Activated T-cell treated with anti-CD3 and anti-CD28 coated beads for 48 hours (primary cell): Measurements from ENCODE around the gene CDRT15L2.
"Not testable (repeated sequence)": the region's sequence is repeated elsewhere in the genome, so short reads cannot be mapped to it uniquely, and the experiment has no call there.

ENCODE experiments used
- DNase-seq: peaks from one replicate; pipeline ENCODE4 v3.0.0-alpha.2; 2020; ENCODE audit warnings: low read depth

Gene CDRT15L2

DNA sequence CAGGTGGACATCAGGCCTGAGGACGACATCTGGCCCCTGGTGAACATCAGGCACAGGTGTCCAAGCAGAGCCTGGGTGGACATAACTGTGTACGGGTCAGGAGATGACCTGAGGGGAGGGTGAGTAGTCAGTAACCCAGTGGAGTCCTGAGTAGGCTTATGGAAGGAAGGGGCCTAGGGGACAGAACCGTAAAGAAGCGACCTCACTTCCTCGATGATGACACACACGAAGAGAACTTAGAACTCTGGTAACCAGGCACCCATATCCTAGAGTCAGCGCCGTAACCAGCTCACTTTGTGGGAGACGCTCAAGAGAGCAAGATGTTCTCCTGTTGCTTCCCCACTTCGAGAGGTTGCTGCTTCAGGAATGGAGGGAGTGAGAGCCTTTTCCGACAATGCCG, at the start of gene CDRT15L2:
CDRT15L2 (plus strand) TSS at position 301 of the 400 bp plus-strand sequence; CDS start at position 321, 20 bp downstream.
- not testable (repeated sequence) for DNase-seq

DNA sequence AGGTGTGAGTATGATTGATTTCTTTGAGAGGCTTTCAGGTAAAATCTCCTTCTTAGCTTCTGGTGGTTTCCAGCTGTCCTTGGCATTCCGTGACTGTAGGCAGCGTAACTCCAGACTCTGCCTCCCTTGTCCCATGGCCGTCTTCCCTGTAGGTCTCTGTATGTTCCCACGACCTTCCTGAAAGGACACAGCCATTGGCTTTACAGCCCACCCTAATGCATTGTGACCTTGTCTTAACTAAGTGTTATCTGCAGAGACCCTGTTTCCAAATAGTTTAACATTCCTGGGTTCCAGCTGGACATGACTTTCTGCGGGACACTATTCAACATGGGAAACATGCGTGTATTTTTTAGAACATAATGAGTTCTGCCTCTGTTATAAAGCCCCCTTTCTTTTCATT, 49.4 kb upstream of the CDRT15L2 start:
- not testable (repeated sequence) for DNase-seq

- not testable (repeated sequence) for DNase-seq
These were observed 46.9 kb upstream of the CDRT15L2 start for GRCh38 chr17:20532544-20533090.

- DNase-seq: not testable (repeated sequence)
These were observed 46.3 kb upstream of the CDRT15L2 start for GRCh38 chr17:20533206-20533605.

DNA sequence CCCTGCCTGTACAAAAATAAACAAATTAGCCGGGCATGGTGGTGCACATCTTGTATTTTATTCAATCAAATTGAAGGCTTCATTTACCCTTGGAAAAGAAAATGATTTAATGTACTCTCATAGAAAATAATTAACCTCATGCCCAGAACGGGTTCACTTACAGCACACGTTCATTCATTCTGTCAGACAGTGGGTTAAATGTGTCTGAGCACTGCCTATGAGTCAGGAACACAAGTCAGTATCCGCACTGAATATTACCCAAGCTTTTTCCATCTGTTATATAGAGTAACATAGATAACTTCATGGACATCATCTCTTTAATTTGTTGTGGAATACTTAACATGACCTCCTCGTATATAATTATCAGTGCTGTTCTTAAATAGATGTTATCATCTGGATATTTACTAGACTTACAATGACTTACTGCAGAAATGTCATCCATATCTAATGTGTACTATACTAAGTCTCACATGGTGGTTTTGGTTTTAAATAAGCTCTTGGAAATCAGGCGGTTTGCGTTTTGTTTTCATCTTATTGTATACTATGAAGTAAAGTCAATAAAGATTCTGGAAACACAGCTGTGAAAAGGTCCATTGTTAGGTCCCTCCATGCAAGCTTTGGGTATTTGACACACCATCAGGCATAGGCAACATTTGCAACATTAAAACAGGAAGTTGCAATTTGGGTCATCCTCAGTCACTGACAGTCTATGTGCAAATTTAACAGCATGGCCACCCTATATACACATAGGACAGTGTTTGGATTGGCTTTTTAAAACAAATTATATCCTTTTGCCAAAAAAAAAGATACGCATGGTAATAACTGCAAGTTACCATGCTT, 44.6 kb upstream of the CDRT15L2 start:
- not testable (repeated sequence) for DNase-seq

GRCh38 chr17:20540414-20540813, 39.1 kb upstream of the CDRT15L2 start:
- not testable (repeated sequence) for DNase-seq

- not testable (repeated sequence) for DNase-seq
These were observed 38.7 kb upstream of the CDRT15L2 start for GRCh38 chr17:20540865-20541264.

DNA sequence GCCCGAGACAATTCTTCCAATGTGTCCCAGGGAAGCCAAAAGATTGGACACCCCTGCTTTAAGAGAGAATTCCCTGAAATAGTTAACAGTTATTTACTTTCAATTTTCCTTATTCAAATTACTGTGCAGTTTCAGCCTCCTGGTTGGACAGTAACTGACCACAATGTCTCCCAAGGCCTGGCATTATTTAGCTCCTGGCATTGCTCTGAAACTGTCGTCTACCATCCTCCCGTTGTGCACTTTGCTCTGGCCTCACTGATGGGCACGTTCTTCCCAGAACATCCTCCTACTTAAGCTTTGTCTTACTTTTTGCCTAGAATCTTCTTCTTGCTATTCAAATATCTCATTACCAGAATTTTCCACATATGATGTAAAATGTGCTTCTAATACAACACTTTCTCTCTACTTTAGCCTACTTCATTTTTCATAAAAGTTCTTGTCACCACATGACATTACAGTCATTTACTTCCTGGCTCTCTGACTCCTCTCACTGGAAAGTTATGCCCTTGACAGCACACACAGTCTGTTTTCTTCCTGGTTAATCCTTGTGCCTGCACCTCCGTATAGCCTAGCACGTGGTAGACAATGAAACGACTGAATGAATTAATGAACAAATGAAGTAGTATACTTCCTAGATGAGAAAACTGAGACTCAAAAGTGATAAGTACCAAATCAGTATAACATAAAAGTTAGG, 37.5 kb upstream of the CDRT15L2 start:
- DNase-seq: not testable (repeated sequence)

DNA sequence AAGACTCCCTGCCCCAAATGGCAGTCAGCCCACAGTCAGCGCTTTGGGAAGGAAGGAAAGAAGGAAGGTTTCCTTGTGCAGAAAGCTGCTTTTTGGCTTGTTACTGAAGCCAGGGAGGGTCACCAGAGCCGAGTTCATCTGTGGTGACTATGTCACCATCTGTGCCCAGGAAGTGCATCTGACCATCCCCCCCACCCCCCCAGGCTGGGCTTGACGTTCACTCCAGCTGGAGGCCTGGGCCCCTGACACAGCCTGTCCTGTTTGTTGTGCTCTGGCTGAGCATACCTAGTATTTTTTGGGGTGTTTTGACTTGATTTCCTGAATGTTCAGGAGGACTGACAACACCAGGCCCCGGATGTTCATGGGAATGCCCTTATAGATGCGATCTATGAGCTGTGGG, 31.6 kb upstream of the CDRT15L2 start:
- not testable (repeated sequence) for DNase-seq

DNA sequence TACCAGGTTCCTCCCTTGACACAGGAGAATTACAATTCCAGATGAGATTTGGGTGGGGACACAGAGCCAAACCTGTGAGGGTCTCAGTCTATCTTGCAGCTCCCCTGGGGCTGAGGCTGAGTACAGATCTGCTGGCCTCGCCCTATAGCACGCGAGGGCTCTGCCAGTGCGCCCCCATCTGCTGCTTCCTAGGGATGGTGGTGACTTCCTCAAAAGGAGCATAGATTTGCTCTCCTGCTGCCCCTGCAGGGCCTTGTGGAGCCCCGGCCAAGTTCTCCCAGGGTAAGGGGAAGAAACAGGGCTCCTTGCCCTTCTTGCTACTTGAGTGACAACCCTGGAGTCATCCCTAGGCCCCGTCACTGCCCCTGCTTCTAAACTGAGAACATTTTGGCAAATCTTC, 26.6 kb upstream of the CDRT15L2 start:
- DNase-seq: not testable (repeated sequence)

DNA sequence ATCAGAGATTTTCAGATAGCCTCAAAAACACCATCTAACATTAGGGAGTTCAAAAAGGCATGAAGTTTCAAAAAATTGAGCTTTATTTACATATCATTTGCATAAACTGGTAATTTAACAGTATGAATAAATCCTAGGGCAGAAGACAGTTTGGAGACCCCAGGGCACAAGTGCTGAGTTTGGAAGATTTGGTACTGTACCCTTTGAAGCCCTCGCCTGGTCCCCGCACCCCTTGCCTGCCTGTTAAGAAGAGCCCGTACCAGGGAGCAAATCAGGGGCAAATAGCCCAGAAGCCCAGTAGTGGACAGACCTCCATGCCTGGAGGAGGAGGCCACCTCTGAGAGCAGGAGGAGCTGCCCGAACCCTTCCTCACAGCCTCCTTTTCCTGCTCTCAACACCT, 24.8 kb upstream of the CDRT15L2 start:
- DNase-seq: not testable (repeated sequence)

GRCh38 chr17:20555135-20556010, 24.2 kb upstream of the CDRT15L2 start:
- not testable (repeated sequence) for DNase-seq

GRCh38 chr17:20558096-20558495, 21.4 kb upstream of the CDRT15L2 start:
- DNase-seq: not testable (repeated sequence)

DNA sequence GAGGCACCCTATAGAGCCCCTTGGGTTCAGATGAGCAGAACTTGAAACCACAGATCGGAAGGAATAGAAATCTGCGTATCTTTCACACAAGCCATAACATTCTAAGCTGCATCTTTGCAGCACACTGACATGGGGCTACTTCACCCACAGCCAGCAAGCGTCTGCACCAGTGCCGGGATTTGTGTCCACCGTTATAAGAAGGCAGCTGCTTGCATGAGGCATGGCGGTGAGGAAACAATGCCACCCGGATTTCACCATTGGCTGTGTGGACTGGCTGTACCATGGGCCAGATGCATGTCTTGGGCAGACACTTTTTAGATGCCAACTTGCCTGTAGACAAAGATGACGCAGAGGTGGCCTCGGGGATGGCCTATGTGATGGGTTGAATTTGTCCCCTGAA, 20.5 kb upstream of the CDRT15L2 start:
- not testable (repeated sequence) for DNase-seq

- DNase-seq: no peak
These were observed 16.9 kb upstream of the CDRT15L2 start for GRCh38 chr17:20562587-20562986.

- DNase-seq: not testable (repeated sequence)
These were observed 14.3 kb upstream of the CDRT15L2 start for GRCh38 chr17:20565245-20565644.

- no peak for DNase-seq
These were observed 13.8 kb upstream of the CDRT15L2 start for GRCh38 chr17:20565711-20566110.

DNA sequence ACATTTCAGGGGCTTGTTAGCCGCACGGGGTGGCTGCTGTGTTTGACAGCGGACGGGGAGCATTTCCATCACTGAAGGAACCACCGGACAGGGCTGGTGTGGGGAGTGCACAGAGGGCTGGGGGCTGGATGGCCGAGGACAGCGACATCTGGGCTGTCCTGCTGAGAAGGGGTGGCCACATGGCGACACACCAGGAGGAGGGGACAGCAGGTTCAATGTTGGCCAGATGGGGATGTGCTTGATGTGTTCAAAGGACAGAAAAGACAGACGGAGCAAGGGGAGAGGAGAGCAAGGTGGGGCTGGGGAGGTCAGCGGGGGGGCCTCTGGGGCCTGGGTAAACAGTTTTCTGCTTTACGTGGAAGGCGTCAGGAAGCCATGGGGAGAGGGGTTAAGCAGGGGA, 12.8 kb upstream of the CDRT15L2 start:
- DNase-seq: not testable (repeated sequence)

GRCh38 chr17:20567421-20567820, 12.1 kb upstream of the CDRT15L2 start:
- not testable (repeated sequence) for DNase-seq

DNA sequence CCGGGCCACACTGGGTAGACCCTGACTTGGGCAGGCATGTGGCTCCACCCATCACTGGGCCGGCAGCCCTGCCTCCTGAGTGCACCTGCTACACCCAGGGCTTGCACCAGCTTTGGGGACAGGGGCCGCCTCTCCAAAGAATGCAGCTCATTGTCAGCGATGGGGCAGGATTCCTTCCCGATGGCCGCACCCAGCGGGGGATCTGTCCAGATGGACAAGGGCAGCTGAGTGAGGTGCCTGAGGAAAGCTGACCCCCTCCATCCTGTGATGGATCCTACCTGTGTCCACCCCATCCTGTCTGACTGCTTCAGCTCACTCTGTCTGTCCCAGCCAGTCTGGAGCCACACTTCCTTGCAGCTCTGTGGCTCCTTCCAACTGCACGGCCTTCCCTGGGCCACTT, 10.9 kb upstream of the CDRT15L2 start:
- not testable (repeated sequence) for DNase-seq

DNA sequence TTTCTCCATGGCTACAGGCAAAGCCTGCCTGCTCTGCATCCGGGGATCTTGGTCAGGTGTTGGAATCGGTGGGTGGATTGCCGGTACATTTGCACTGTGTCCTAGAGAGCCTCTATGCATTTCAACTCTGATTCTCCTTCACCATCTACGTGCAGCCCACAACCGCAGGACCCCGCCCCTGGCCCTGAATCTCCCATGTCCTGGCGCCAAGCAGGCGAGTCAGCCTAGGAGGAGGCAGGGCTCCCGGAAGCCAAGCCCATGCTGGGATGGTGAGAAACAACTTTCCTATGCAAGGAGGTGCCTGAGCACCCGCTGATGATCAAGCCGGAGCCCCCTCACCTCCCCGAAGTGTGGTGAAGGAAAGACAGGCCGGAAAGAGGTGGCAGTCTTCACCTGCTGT, 7.9 kb upstream of the CDRT15L2 start:
- DNase-seq: not testable (repeated sequence)

DNA sequence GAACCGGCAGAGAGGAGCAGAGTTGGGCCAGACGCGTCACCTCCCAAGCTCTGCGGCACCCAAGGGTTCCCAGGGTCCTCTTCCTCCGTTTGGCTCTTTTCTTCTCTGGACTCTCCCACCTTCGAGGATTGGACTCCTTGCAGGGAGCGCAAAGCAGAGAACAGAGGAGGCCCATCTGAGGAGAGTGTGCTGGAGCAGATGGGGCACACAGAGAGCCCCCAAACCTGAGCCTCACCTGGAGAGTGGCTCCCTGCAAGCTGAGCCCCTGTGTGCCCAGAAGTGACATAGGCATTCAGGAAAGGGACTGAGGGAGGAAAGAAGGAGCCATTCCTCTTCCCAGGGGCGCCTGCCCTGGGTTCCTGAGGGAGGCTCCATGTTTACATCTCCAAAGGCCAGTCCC, 6.3 kb upstream of the CDRT15L2 start:
- not testable (repeated sequence) for DNase-seq
